ENCODE data around the gene FOXO1.

Gene FOXO1

GRCh38 chr13:40604135-40604534 is 62.3 kb downstream of the FOXO1 start:
- no peak for DNase-seq

- DNase-seq = no peak
Observed at GRCh38 chr13:40600149-40600751, 66.2 kb downstream of the FOXO1 start.

- peak; percentile 46 for DNase-seq
Observed at GRCh38 chr13:40599747-40600146, 66.7 kb downstream of the FOXO1 start.

- no peak for DNase-seq
Observed at GRCh38 chr13:40599124-40599523, 67.3 kb downstream of the FOXO1 start.

GRCh38 chr13:40598569-40598968 is 67.9 kb downstream of the FOXO1 start:
- DNase-seq = no peak

- DNase-seq = no peak
Observed at GRCh38 chr13:40597735-40598365, 68.6 kb downstream of the FOXO1 start.

- no peak for DNase-seq
Observed at GRCh38 chr13:40596484-40596883, 70.0 kb downstream of the FOXO1 start.

- DNase-seq = no peak
Observed at GRCh38 chr13:40595693-40596092, 70.7 kb downstream of the FOXO1 start.

- no peak for DNase-seq
Observed at GRCh38 chr13:40592035-40592434, 74.4 kb downstream of the FOXO1 start.

- DNase-seq = no peak
Observed at GRCh38 chr13:40591091-40591490, 75.3 kb downstream of the FOXO1 start.

- no peak for DNase-seq
Observed at GRCh38 chr13:40590112-40590862, 76.2 kb downstream of the FOXO1 start.

GRCh38 chr13:40589285-40590109 is 76.9 kb downstream of the FOXO1 start:
- DNase-seq = peak; percentile 85

- DNase-seq = no peak
Observed at GRCh38 chr13:40588101-40588500, 78.3 kb downstream of the FOXO1 start.

- DNase-seq = no peak
Observed at GRCh38 chr13:40586886-40587565, 79.4 kb downstream of the FOXO1 start.

GRCh38 chr13:40585911-40586471 is 80.5 kb downstream of the FOXO1 start:
- peak; percentile 60 for DNase-seq

GRCh38 chr13:40583738-40584137 is 82.7 kb downstream of the FOXO1 start:
- no peak for DNase-seq

GRCh38 chr13:40582531-40582930 is 83.9 kb downstream of the FOXO1 start:
- DNase-seq = no peak

- no peak for DNase-seq
Observed at GRCh38 chr13:40581277-40581579, 85.2 kb downstream of the FOXO1 start.

GRCh38 chr13:40580566-40581276 is 85.7 kb downstream of the FOXO1 start:
- DNase-seq = no peak

GRCh38 chr13:40579535-40579934 is 86.9 kb downstream of the FOXO1 start:
- no peak for DNase-seq

- DNase-seq = no peak
Observed at GRCh38 chr13:40578055-40578454, 88.4 kb downstream of the FOXO1 start.

- no peak for DNase-seq
Observed at GRCh38 chr13:40576369-40576768, 90.1 kb downstream of the FOXO1 start.

All from suppressor macrophage treated with lipopolysaccharide for 4 hours (primary cell).